ENCODE data around the gene BRAF.
"Not testable (repeated sequence)": the region's sequence is repeated elsewhere in the genome, so short reads cannot be mapped to it uniquely, and the experiment has no call there.

Gene BRAF

GRCh38 chr7:140885735-140886334 lies 38.9 kb downstream of the BRAF start:
- no peak for ATAC-seq (replicated peaks; ENCODE audit: extremely low read depth, poor library complexity, severe bottlenecking)
- no peaks in the 10 kb centered on the region for H3K9me3 Mint-ChIP-seq
- no peak for DNase-seq (ENCODE audit: low spot score in 2 of 2)
- no peak overlapping the region for H3K4me3 Mint-ChIP-seq
- no peak overlapping the region for H3K27ac Mint-ChIP-seq (ENCODE audit: low read depth)
- H3K4me1 Mint-ChIP-seq, result peaks cover 47% of the 10 kb centered on the region
- no peaks in the 10 kb centered on the region for H3K27me3 Mint-ChIP-seq
- H3K36me3 Mint-ChIP-seq (ENCODE audit: insufficient read depth), result no peaks in the 10 kb centered on the region

DNA sequence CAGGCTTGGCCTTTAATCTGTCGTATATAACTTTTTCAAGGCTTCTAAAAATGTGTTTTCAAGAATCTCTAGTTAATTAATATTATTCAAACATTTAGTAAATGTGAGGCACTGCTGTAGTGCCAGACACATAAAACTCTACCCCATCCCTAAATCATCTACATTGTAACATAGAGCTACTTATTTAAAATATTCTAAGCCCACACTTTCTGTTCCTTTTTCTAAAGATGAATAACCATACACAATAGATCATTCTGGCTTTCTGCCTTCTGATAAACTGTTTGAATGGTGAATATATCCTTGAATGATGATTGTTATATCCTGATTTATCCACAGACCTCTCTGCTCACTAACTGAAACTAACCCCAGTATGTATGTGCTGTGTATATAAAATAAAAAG lies 41.4 kb downstream of the BRAF start:
- Mint-ChIP-seq H3K27ac (ENCODE audit: low read depth) (peak overlapping the region; percentile 58), H3K36me3 (ENCODE audit: insufficient read depth) (peaks cover 4% of the 10 kb centered on the region), H3K4me3 (no peak overlapping the region)

DNA sequence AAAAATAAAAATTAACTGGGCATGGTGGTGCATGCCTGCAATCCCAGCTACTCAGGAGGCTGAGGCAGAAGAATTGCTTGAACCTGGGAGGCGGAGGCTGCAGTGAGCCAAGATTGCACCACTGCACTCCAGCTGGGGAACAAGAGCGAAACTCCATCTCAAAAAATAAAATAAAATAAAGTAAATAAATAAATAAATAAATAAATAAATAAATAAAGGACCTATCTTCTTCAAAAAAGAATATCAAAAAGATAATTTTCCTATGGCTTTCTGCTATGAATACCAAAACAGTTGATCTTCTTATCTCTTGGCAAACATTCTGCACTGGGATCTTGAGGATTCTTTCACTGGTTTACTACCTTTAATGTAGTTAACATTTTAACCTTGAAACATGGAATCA lies 41.9 kb downstream of the BRAF start:
- H3K9me3 Mint-ChIP-seq; H3K4me3 Mint-ChIP-seq; H3K36me3 Mint-ChIP-seq (ENCODE audit: insufficient read depth); ATAC-seq (replicated peaks; ENCODE audit: extremely low read depth, poor library complexity, severe bottlenecking); H3K27ac Mint-ChIP-seq (ENCODE audit: low read depth); DNase-seq (ENCODE audit: low spot score in 2 of 2); H3K27me3 Mint-ChIP-seq: not testable (repeated sequence)
- peaks cover 51% of the 10 kb centered on the region for H3K4me1 Mint-ChIP-seq

More for the DNA sequence above, 41.4 kb downstream of the BRAF start:
- DNase-seq (ENCODE audit: low spot score in 2 of 2) (no peak), ATAC-seq (replicated peaks; ENCODE audit: extremely low read depth, poor library complexity, severe bottlenecking) (no peak)
- Mint-ChIP-seq H3K9me3 (no peaks in the 10 kb centered on the region), H3K4me1 (peaks cover 51% of the 10 kb centered on the region), H3K27me3 (no peaks in the 10 kb centered on the region)

DNA sequence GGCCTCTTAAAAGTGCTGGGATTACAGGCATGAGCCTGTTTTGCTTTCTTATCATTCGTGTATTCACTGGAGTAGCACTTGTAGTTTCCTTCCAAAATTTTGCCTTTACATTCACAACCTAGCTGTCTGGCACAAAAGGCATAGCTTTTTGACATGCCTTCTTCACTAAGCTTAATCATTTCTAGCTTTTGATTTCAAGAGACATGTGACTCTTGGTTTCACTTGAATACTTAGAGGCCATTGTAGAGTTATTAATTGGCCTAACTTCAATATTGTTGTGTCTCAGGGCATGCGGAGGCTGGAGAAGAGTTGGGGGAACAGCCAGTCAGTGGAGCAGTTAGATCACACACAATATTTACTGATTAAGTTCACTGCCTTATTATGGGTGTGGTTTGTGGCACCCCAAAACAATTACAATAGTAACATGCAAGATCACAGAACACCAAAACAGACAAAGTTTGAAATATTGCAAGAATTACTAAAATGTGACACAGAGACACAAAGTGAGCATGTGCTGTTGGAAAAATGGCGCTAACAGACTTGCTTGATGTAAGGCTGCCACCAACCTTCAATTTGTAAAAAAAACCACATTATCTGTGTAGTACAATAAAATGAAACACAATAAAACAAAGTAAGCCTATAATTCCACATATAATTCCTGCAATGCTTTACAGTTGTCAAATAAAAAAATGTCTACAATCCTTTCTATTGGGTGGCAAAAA lies 43.1 kb downstream of the BRAF start:
- Mint-ChIP-seq H3K27ac (ENCODE audit: low read depth) (no peak overlapping the region), H3K27me3 (no peaks in the 10 kb centered on the region), H3K9me3 (no peaks in the 10 kb centered on the region), H3K4me3 (no peak overlapping the region), H3K4me1 (peaks cover 57% of the 10 kb centered on the region), H3K36me3 (ENCODE audit: insufficient read depth) (peaks cover 5% of the 10 kb centered on the region)
- ATAC-seq (replicated peaks; ENCODE audit: extremely low read depth, poor library complexity, severe bottlenecking) (no peak), DNase-seq (ENCODE audit: low spot score in 2 of 2) (no peak)

DNA sequence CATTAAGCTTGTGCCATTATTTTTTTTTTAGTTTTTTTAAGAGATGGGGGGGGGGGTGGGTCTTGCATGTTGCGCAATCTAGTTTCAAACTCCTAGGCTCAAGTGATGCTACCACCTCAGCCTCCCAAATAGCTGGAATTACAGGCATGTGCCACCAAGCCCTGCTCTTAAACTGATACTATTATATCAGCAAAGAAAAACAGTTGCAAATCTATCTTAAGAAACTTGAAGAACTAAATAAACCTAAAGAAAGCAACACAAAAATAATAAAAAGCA lies 47.5 kb downstream of the BRAF start:
- Mint-ChIP-seq H3K36me3 (ENCODE audit: insufficient read depth) (peaks cover 9% of the 10 kb centered on the region), H3K4me3 (no peak overlapping the region), H3K4me1 (peaks cover 61% of the 10 kb centered on the region), H3K27ac (ENCODE audit: low read depth) (no peak overlapping the region), H3K9me3 (no peaks in the 10 kb centered on the region), H3K27me3 (no peaks in the 10 kb centered on the region)
- ATAC-seq (replicated peaks; ENCODE audit: extremely low read depth, poor library complexity, severe bottlenecking), result no peak
- no peak for DNase-seq (ENCODE audit: low spot score in 2 of 2)

DNA sequence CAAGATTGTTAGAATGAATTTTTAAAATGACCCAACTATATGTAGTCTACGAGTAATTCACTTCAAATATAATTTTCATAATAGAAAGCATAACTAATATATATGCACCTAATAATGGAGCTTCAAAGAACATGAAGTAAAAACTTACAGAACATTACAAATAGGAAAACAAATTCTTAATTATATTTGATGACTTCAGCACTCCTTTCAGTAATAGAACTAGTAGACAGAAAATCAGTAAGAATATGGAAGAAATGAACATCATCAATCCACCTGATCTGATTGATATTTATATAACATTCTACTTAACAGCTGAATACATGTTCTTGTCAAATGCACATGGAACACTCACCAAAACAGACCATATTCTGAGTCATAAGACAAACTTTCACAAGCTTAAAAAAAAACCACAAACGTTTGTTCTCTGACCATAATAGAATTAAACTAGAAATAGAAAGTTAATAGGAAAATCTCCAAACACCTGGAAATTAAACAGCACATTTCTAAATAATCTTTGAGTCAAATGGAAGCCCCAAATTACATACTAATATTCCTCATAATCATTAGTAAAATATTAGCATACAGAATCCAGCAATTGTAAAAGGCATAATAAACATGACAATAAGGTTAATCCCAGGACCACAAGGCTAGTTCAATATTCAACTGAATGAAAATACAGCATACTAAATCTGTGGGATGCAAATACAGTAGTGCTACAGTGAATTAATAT lies 48.0 kb downstream of the BRAF start:
- no peak overlapping the region for H3K27ac Mint-ChIP-seq (ENCODE audit: low read depth)
- no peak for DNase-seq (ENCODE audit: low spot score in 2 of 2)
- peaks cover 9% of the 10 kb centered on the region for H3K36me3 Mint-ChIP-seq (ENCODE audit: insufficient read depth)
- no peak overlapping the region for H3K4me3 Mint-ChIP-seq
- no peaks in the 10 kb centered on the region for H3K9me3 Mint-ChIP-seq
- peaks cover 59% of the 10 kb centered on the region for H3K4me1 Mint-ChIP-seq
- no peak for ATAC-seq (replicated peaks; ENCODE audit: extremely low read depth, poor library complexity, severe bottlenecking)
- no peaks in the 10 kb centered on the region for H3K27me3 Mint-ChIP-seq

DNA sequence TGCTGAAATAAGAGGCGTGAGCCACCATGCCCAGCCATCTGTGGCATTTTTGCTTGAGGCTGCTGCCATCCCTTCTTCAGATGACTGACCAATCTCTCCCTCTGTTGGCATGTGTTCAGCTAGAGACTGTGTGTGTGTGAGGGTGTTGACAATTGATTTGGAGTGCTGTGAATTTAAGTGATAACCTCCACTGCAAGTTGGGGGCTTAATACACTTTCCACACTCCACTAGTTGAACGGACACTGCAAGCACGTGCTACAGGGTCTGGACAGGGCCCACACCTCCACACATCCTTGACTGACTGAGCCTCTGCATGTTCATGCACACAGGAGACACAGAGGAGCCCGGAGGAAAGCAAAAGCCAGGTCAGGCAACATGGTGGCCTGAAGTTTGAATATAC lies 51.3 kb downstream of the BRAF start:
- ATAC-seq (replicated peaks; ENCODE audit: extremely low read depth, poor library complexity, severe bottlenecking) (no peak), DNase-seq (ENCODE audit: low spot score in 2 of 2) (no peak)
- H3K4me1 Mint-ChIP-seq, result peaks cover 53% of the 10 kb centered on the region
- H3K27me3 Mint-ChIP-seq, result no peaks in the 10 kb centered on the region
- no peaks in the 10 kb centered on the region for H3K9me3 Mint-ChIP-seq
- no peak overlapping the region for H3K27ac Mint-ChIP-seq (ENCODE audit: low read depth)
- peaks cover 6% of the 10 kb centered on the region for H3K36me3 Mint-ChIP-seq (ENCODE audit: insufficient read depth)
- H3K4me3 Mint-ChIP-seq, result no peak overlapping the region

- H3K27me3 Mint-ChIP-seq, result no peaks in the 10 kb centered on the region
- DNase-seq (ENCODE audit: low spot score in 2 of 2) (no peak), ATAC-seq (replicated peaks; ENCODE audit: extremely low read depth, poor library complexity, severe bottlenecking) (no peak)
- H3K4me1 Mint-ChIP-seq, result peaks cover 40% of the 10 kb centered on the region
- H3K9me3 Mint-ChIP-seq, result no peaks in the 10 kb centered on the region
- no peak overlapping the region for H3K4me3 Mint-ChIP-seq
- peaks cover 9% of the 10 kb centered on the region for H3K36me3 Mint-ChIP-seq (ENCODE audit: insufficient read depth)
- no peak overlapping the region for H3K27ac Mint-ChIP-seq (ENCODE audit: low read depth)
These were observed 54.7 kb downstream of the BRAF start for GRCh38 chr7:140870003-140870402.

DNA sequence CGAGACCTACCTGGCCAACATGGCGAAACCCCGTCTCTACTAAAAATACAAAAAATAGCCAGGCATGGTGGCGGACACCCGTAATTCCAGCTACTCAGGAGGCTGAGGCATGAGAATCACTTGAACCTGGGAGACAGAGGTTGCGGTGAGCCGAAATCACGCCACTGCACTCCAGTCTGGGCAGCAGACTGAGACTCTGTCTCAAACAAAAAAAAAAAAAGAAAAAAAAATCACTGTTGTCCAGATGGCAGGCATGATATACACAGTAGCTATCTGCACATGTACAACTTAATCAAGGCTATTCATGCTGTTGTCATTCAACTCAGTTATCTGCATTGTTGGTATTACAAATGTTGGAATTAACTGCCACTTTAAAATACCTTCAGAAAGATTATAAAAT lies 55.3 kb downstream of the BRAF start:
- Mint-ChIP-seq H3K4me1 (peaks cover 41% of the 10 kb centered on the region), H3K9me3 (no peaks in the 10 kb centered on the region), H3K36me3 (ENCODE audit: insufficient read depth) (peaks cover 9% of the 10 kb centered on the region), H3K27me3 (no peaks in the 10 kb centered on the region), H3K4me3 (no peak overlapping the region), H3K27ac (ENCODE audit: low read depth) (no peak overlapping the region)
- no peak for ATAC-seq (replicated peaks; ENCODE audit: extremely low read depth, poor library complexity, severe bottlenecking)
- DNase-seq (ENCODE audit: low spot score in 2 of 2), result no peak

GRCh38 chr7:140867467-140868462 lies 57.0 kb downstream of the BRAF start:
- Mint-ChIP-seq H3K4me3 (no peak overlapping the region), H3K36me3 (ENCODE audit: insufficient read depth) (peaks cover 10% of the 10 kb centered on the region), H3K27me3 (no peaks in the 10 kb centered on the region), H3K9me3 (peaks cover 5% of the 10 kb centered on the region), H3K4me1 (peaks cover 42% of the 10 kb centered on the region), H3K27ac (ENCODE audit: low read depth) (no peak overlapping the region)
- ATAC-seq (replicated peaks; ENCODE audit: extremely low read depth, poor library complexity, severe bottlenecking), result no peak
- DNase-seq (ENCODE audit: low spot score in 2 of 2), result no peak

DNA sequence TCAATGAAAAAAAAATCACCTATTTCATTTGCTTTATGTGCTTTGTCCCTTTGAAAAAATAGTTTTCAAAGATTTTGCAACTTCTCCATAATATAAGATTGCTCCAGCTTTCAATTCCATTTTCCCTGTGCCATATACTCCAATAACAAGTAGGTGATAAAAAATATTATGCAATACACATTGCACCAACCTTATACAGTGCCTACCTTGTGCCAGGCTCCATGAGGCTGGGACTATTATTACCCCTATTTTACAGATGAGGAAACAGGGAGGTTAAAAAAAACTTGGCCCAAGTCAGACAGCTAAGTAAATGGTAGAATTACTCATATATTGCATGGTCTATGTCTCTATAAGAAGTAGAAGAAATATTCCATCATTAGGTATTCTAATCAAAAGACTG lies 57.8 kb downstream of the BRAF start:
- no peak overlapping the region for H3K27ac Mint-ChIP-seq (ENCODE audit: low read depth)
- peaks cover 46% of the 10 kb centered on the region for H3K4me1 Mint-ChIP-seq
- DNase-seq (ENCODE audit: low spot score in 2 of 2) (no peak), ATAC-seq (replicated peaks; ENCODE audit: extremely low read depth, poor library complexity, severe bottlenecking) (no peak)
- H3K4me3 Mint-ChIP-seq, result no peak overlapping the region
- H3K9me3 Mint-ChIP-seq, result peaks cover 5% of the 10 kb centered on the region
- H3K27me3 Mint-ChIP-seq, result no peaks in the 10 kb centered on the region
- H3K36me3 Mint-ChIP-seq (ENCODE audit: insufficient read depth), result peaks cover 10% of the 10 kb centered on the region

DNA sequence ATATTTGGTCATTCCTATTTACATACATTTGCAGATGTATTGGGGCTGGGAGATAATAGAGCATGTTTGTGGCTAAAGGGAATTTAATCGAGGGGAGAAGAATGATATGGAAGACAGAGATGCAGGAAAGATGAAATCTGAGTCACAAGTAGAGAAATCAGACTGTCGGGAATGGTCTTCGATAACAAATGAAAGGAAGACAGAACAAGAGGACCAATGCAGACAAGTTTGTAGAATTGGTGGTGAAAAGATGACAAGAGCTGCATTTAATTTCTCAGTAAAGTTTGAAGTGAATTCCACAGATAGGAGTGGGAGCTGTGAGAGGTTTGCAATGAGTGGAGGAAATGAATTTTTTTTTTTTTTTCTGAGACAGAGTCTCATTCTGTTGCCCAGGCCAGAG lies 60.0 kb downstream of the BRAF start:
- Mint-ChIP-seq H3K36me3 (ENCODE audit: insufficient read depth) (peaks cover 10% of the 10 kb centered on the region), H3K27me3 (no peaks in the 10 kb centered on the region), H3K4me1 (peaks cover 46% of the 10 kb centered on the region), H3K4me3 (no peak overlapping the region), H3K9me3 (peaks cover 5% of the 10 kb centered on the region), H3K27ac (ENCODE audit: low read depth) (no peak overlapping the region)
- no peak for DNase-seq (ENCODE audit: low spot score in 2 of 2)
- no peak for ATAC-seq (replicated peaks; ENCODE audit: extremely low read depth, poor library complexity, severe bottlenecking)

All from central memory CD8-positive, alpha-beta T cell (primary cell).